ENCODE data around the gene TCL1B. TPM values are rescaled to one million over a fixed set of nuclear protein-coding genes. Genes with fewer than 3 reads are reported as not detected.

Gene TCL1B
- total RNA-seq, 1 experiment from 2014 or later: 3.6 TPM

GRCh38 chr14:95725685-95726336, 39.6 kb downstream of the TCL1B start:
- DNase-seq: no peak
- Histone ChIP-seq H3K14ac (ENCODE audit: insufficient read depth, low read length) (no peak overlapping the region), H3K4me1 (ENCODE audit: insufficient read depth, low read length) (no peaks in the 10 kb centered on the region), H3K23ac (ENCODE audit: insufficient read length, low read depth, low read length) (no peak overlapping the region), H2BK15ac (ENCODE audit: low read depth, low read length) (no peak overlapping the region), H4K5ac (ENCODE audit: insufficient read length, low read depth, low read length) (no peak overlapping the region), H3K9me3 (ENCODE audit: control insufficient read depth, low read depth, low read length) (no peaks in the 10 kb centered on the region), H3K23me2 (ENCODE audit: insufficient read length, low read depth, low read length, poor library complexity, severe bottlenecking) (no peaks in the 10 kb centered on the region), H3K56ac (ENCODE audit: insufficient read length, low read depth, low read length) (no peak overlapping the region), H3K79me2 (ENCODE audit: insufficient read depth, low read length) (no peaks in the 10 kb centered on the region), H3K79me1 (ENCODE audit: insufficient read depth, low read depth, low read length, poor library complexity, severe bottlenecking) (no peaks in the 10 kb centered on the region), H4K8ac (replicated peaks; ENCODE audit: insufficient read length, low read depth, low read length) (no peak overlapping the region), H2AK5ac (ENCODE audit: insufficient read length, low read length) (no peak overlapping the region), H3K4me2 (ENCODE audit: insufficient read depth, insufficient read length, low read length) (no peak overlapping the region), H2BK20ac (ENCODE audit: low read depth, low read length, poor library complexity, severe bottlenecking) (no peak overlapping the region), H2BK120ac (ENCODE audit: low read depth, low read length, poor library complexity, severe bottlenecking) (no peak overlapping the region), H4K91ac (ENCODE audit: insufficient read length, low read depth, low read length) (no peak overlapping the region), H2AFZ (ENCODE audit: low read length) (no peak overlapping the region), H2BK5ac (ENCODE audit: insufficient read length, low read length) (no peak overlapping the region), H3K27ac (ENCODE audit: insufficient read length, low read depth, low read length) (no peak overlapping the region), H3K4ac (ENCODE audit: low read depth, low read length) (no peak overlapping the region), H3T11ph (ENCODE audit: low read length) (no peak overlapping the region), H3K27me3 (ENCODE audit: insufficient read depth, low read length) (no peaks in the 10 kb centered on the region), H2BK12ac (ENCODE audit: insufficient read length, low read depth, low read length) (no peak overlapping the region), H3K9ac (ENCODE audit: extremely low read depth, insufficient read length, low read length) (no peak overlapping the region), H4K20me1 (ENCODE audit: control insufficient read depth, insufficient read depth, insufficient read length) (no peaks in the 10 kb centered on the region), H3K18ac (ENCODE audit: insufficient read length, low read depth, low read length) (no peak overlapping the region)
- Mint-ChIP-seq H3K27ac (peak overlapping the region in 1 of 3 experiments; percentile 19; a peak in 1 of 7 replicates), H3K4me1 (peaks cover 3 to 17% of the 10 kb centered on the region in 2 experiments), H3K4me3 (no peak overlapping the region), H3K36me3 (ENCODE audit: insufficient read depth in 1 of 3, low read depth in 3 of 3) (peaks cover 0 to 7% (median 3%) of the 10 kb centered on the region in 3 experiments; a peak in 3 of 7 replicates), H3K9me3 (peaks cover 4 to 9% of the 10 kb centered on the region in 2 experiments; a peak in 2 of 5 replicates), H3K27me3 (ENCODE audit: low read depth) (peaks cover 5% of the 10 kb centered on the region; the same call in 1 of the 2 replicates)
- no peak for TF ChIP-seq CTCF (conservative IDR thresholded peaks at IDR 0.05)
- no CpG with 5 or more reads among the region's 5 CpGs for WGBS (ENCODE audit: extremely low coverage, insufficient read length, low lambda C conversion rate)
